ENCODE data around the gene ROCK2. TPM values are rescaled to one million over a fixed set of nuclear protein-coding genes. Genes with fewer than 3 reads are reported as not detected.
"Not testable (repeated sequence)": the region's sequence is repeated elsewhere in the genome, so short reads cannot be mapped to it uniquely, and the experiment has no call there.

The ROCK2 gene
- total RNA-seq, 1 donor from 2014 or later = 61.4 TPM

GRCh38 chr2:11260979-11261378, 83.5 kb downstream of the ROCK2 start:
- no peaks in the 10 kb centered on the region for H3K9me3 Mint-ChIP-seq (ENCODE audit: low read depth)
- TF ChIP-seq CTCF (IDR thresholded peaks at IDR 0.05) = no peak
- DNase-seq (ENCODE audit: low spot score) = no peak
- H3K4me1 Mint-ChIP-seq (ENCODE audit: low read depth) = peaks cover 26% of the 10 kb centered on the region
- no peak overlapping the region for H3K27ac Mint-ChIP-seq (ENCODE audit: unreplicated experiment)
- peaks cover 7% of the 10 kb centered on the region for H3K36me3 Mint-ChIP-seq (ENCODE audit: low read depth)
- no peaks in the 10 kb centered on the region for H3K27me3 Mint-ChIP-seq (ENCODE audit: low read depth)
- no peak overlapping the region for H3K4me3 Mint-ChIP-seq (ENCODE audit: unreplicated experiment)

GRCh38 chr2:11257964-11258363, 86.5 kb downstream of the ROCK2 start:
- Mint-ChIP-seq H3K36me3 (ENCODE audit: low read depth) (peaks cover 7% of the 10 kb centered on the region), H3K27ac (ENCODE audit: unreplicated experiment) (no peak overlapping the region), H3K4me3 (ENCODE audit: unreplicated experiment) (no peak overlapping the region), H3K4me1 (ENCODE audit: low read depth) (peaks cover 31% of the 10 kb centered on the region), H3K27me3 (ENCODE audit: low read depth) (no peaks in the 10 kb centered on the region), H3K9me3 (ENCODE audit: low read depth) (no peaks in the 10 kb centered on the region)
- TF ChIP-seq CTCF (IDR thresholded peaks at IDR 0.05) = no peak
- no peak for DNase-seq (ENCODE audit: low spot score)

- no peak overlapping the region for H3K27ac Mint-ChIP-seq (ENCODE audit: unreplicated experiment)
- peaks cover 4% of the 10 kb centered on the region for H3K36me3 Mint-ChIP-seq (ENCODE audit: low read depth)
- H3K4me1 Mint-ChIP-seq (ENCODE audit: low read depth) = peaks cover 28% of the 10 kb centered on the region
- H3K9me3 Mint-ChIP-seq (ENCODE audit: low read depth) = peaks cover 3% of the 10 kb centered on the region
- TF ChIP-seq CTCF (IDR thresholded peaks at IDR 0.05) = no peak
- no peaks in the 10 kb centered on the region for H3K27me3 Mint-ChIP-seq (ENCODE audit: low read depth)
- DNase-seq (ENCODE audit: low spot score) = no peak
- no peak overlapping the region for H3K4me3 Mint-ChIP-seq (ENCODE audit: unreplicated experiment)
Observed at GRCh38 chr2:11257078-11257477, 87.4 kb downstream of the ROCK2 start.

GRCh38 chr2:11256166-11256565, 88.3 kb downstream of the ROCK2 start:
- Mint-ChIP-seq H3K27ac (ENCODE audit: unreplicated experiment) (no peak overlapping the region), H3K27me3 (ENCODE audit: low read depth) (no peaks in the 10 kb centered on the region), H3K36me3 (ENCODE audit: low read depth) (peaks cover 4% of the 10 kb centered on the region), H3K4me3 (ENCODE audit: unreplicated experiment) (no peak overlapping the region), H3K9me3 (ENCODE audit: low read depth) (peaks cover 3% of the 10 kb centered on the region), H3K4me1 (ENCODE audit: low read depth) (peaks cover 30% of the 10 kb centered on the region)
- no peak for DNase-seq (ENCODE audit: low spot score)
- TF ChIP-seq CTCF (IDR thresholded peaks at IDR 0.05) = no peak

- no peak for DNase-seq (ENCODE audit: low spot score)
- peaks cover 34% of the 10 kb centered on the region for H3K4me1 Mint-ChIP-seq (ENCODE audit: low read depth)
- H3K9me3 Mint-ChIP-seq (ENCODE audit: low read depth) = peaks cover 3% of the 10 kb centered on the region
- TF ChIP-seq CTCF (IDR thresholded peaks at IDR 0.05) = no peak
- no peaks in the 10 kb centered on the region for H3K27me3 Mint-ChIP-seq (ENCODE audit: low read depth)
- H3K27ac Mint-ChIP-seq (ENCODE audit: unreplicated experiment) = no peak overlapping the region
- peaks cover 4% of the 10 kb centered on the region for H3K36me3 Mint-ChIP-seq (ENCODE audit: low read depth)
- H3K4me3 Mint-ChIP-seq (ENCODE audit: unreplicated experiment) = no peak overlapping the region
Observed at GRCh38 chr2:11254100-11254536, 90.3 kb downstream of the ROCK2 start.

- H3K9me3 Mint-ChIP-seq (ENCODE audit: low read depth) = not testable (repeated sequence)
- H3K4me1 Mint-ChIP-seq (ENCODE audit: low read depth) = peaks cover 24% of the 10 kb centered on the region
Observed at GRCh38 chr2:11252458-11252857, 92.0 kb downstream of the ROCK2 start.

More at GRCh38 chr2:11252458-11252857, 92.0 kb downstream of the ROCK2 start:
- H3K27me3 Mint-ChIP-seq (ENCODE audit: low read depth); H3K36me3 Mint-ChIP-seq (ENCODE audit: low read depth); DNase-seq (ENCODE audit: low spot score); H3K4me3 Mint-ChIP-seq (ENCODE audit: unreplicated experiment); H3K27ac Mint-ChIP-seq (ENCODE audit: unreplicated experiment): not testable (repeated sequence)

Measured in chondrocyte (in vitro differentiated cells).